GM15510 (cell line): Measurements from ENCODE around the gene OR8G1.

Source experiments
- POLR2A ChIP-seq: IDR thresholded peaks from 3 replicates; pipeline ENCODE4 v1.6.1; 2011; ENCODE audit warnings: borderline replicate concordance; ENCODE audit not compliant: insufficient read length; ENCODE audit errors: extremely low read depth

Gene OR8G1

GRCh38 chr11:124240621-124241397, at the start of gene OR8G1:
Gene OR8G1 (plus strand): TSS chr11:124241095. CDS start chr11:124249676, 8,581 bp downstream.
- TF ChIP-seq POLR2A: no peak

GRCh38 chr11:124193221-124194010, 47.5 kb upstream of the OR8G1 start:
- no peak for TF ChIP-seq POLR2A

- TF ChIP-seq POLR2A: no peak
Measured at GRCh38 chr11:124194293-124195188, 46.4 kb upstream of the OR8G1 start.

GRCh38 chr11:124195189-124195734, 45.6 kb upstream of the OR8G1 start:
- TF ChIP-seq POLR2A: no peak

- no peak for TF ChIP-seq POLR2A
Measured at GRCh38 chr11:124197999-124198398, 42.9 kb upstream of the OR8G1 start.

- TF ChIP-seq POLR2A: no peak
Measured at GRCh38 chr11:124198897-124199296, 42.0 kb upstream of the OR8G1 start.

GRCh38 chr11:124199702-124200101, 41.2 kb upstream of the OR8G1 start:
- TF ChIP-seq POLR2A: no peak

GRCh38 chr11:124200671-124201070, 40.2 kb upstream of the OR8G1 start:
- no peak for TF ChIP-seq POLR2A

GRCh38 chr11:124202951-124203350, 37.9 kb upstream of the OR8G1 start:
- TF ChIP-seq POLR2A: no peak

GRCh38 chr11:124204008-124204407, 36.9 kb upstream of the OR8G1 start:
- TF ChIP-seq POLR2A: no peak

GRCh38 chr11:124207102-124207792, 33.6 kb upstream of the OR8G1 start:
- no peak for TF ChIP-seq POLR2A

GRCh38 chr11:124209824-124210357, 31.0 kb upstream of the OR8G1 start:
- TF ChIP-seq POLR2A: no peak

- TF ChIP-seq POLR2A: no peak
Measured at GRCh38 chr11:124210421-124210820, 30.5 kb upstream of the OR8G1 start.

- no peak for TF ChIP-seq POLR2A
Measured at GRCh38 chr11:124211321-124211720, 29.6 kb upstream of the OR8G1 start.
